NCI-H128 (cell line): ENCODE measurements around the gene MISP.

Experiments used
- DNase-seq: peaks from one replicate; lab custom pipeline; 2025; ENCODE audit not compliant: unreplicated experiment; lab: John Stamatoyannopoulos, UW

Gene MISP

GRCh38 chr19:772063-772462 is 21.2 kb downstream of the MISP start:
- no peak for DNase-seq

GRCh38 chr19:772730-773436 is 22.0 kb downstream of the MISP start:
- no peak for DNase-seq

GRCh38 chr19:776549-776948 is 25.6 kb downstream of the MISP start:
- no peak for DNase-seq

- no peak for DNase-seq
Measured at GRCh38 chr19:778910-779653, 28.2 kb downstream of the MISP start.

GRCh38 chr19:780935-781334 is 30.0 kb downstream of the MISP start:
- DNase-seq: no peak

GRCh38 chr19:781800-782184 is 30.9 kb downstream of the MISP start:
- DNase-seq: no peak

- DNase-seq: no peak
Measured at GRCh38 chr19:782185-782877, 31.4 kb downstream of the MISP start.

GRCh38 chr19:782878-783668 is 32.2 kb downstream of the MISP start:
- no peak for DNase-seq

- DNase-seq: no peak
Measured at GRCh38 chr19:784541-784940, 33.6 kb downstream of the MISP start.

GRCh38 chr19:787536-787935 is 36.6 kb downstream of the MISP start:
- no peak for DNase-seq

- DNase-seq: no peak
Measured at GRCh38 chr19:788686-788982, 37.7 kb downstream of the MISP start.

- no peak for DNase-seq
Measured at GRCh38 chr19:788983-789700, 38.2 kb downstream of the MISP start.

GRCh38 chr19:789701-790060 is 38.8 kb downstream of the MISP start:
- DNase-seq: no peak

GRCh38 chr19:791007-791566 is 40.2 kb downstream of the MISP start:
- DNase-seq: no peak

- DNase-seq: no peak
Measured at GRCh38 chr19:791567-792305, 40.8 kb downstream of the MISP start.

- DNase-seq: no peak
Measured at GRCh38 chr19:792306-792885, 41.5 kb downstream of the MISP start.

GRCh38 chr19:793806-794205 is 42.9 kb downstream of the MISP start:
- DNase-seq: no peak

GRCh38 chr19:795073-795611 is 44.2 kb downstream of the MISP start:
- no peak for DNase-seq
